ENCODE measurements around the gene GRHL1. TPM values are rescaled to one million over a fixed set of nuclear protein-coding genes. Genes with fewer than 3 reads are reported as not detected.

Gene GRHL1
- total and polyA plus RNA-seq, 2 experiments from 2014 or later = 0.32 to 0.45 TPM

GRCh38 chr2:10048501-10049171, 97.1 kb downstream of the GRHL1 start:
- in situ Hi-C loops (cut with MboI) = no loop called here
- Histone ChIP-seq H3K27ac (no peak overlapping the region), H2AFZ (no peak overlapping the region), H3K79me2 (ENCODE audit: insufficient read depth) (peaks cover 13% of the 10 kb centered on the region), H3K36me3 (ENCODE audit: low read depth) (peaks cover 22% of the 10 kb centered on the region), H3K27me3 (replicated peaks; ENCODE audit: insufficient read depth) (no peaks in the 10 kb centered on the region), H3K4me1 (ENCODE audit: insufficient read depth) (no peaks in the 10 kb centered on the region), H4K20me1 (ENCODE audit: insufficient read depth) (no peaks in the 10 kb centered on the region), H3K9ac (no peak overlapping the region), H3F3A (ENCODE audit: insufficient read depth) (peaks cover 15% of the 10 kb centered on the region; the same call in 1 of the 2 replicates), H3K9me2 (ENCODE audit: insufficient read depth) (no peaks in the 10 kb centered on the region), H3K4me3 (no peak overlapping the region), H3K9me3 (ENCODE audit: low read depth) (no peaks in the 10 kb centered on the region), H3K4me2 (ENCODE audit: unreplicated experiment) (no peak overlapping the region)
- WGBS, 2 experiments (ENCODE audit: low coverage in 1 of 2, low lambda C conversion rate in 2 of 2, missing lambda C conversion rate in 2 of 2) = 49 to 54% methylated on average over 10 of the region's 10 CpGs
- no peak for TF ChIP-seq EZH2phosphoT487 (IDR thresholded peaks at IDR 0.05; ENCODE audit: insufficient read depth, low read depth)
- peak; percentile 81 for DNase-seq

Other genes with a start within 250 kb of the GRHL1 start
- gene TAF1B, start 108.2 kb upstream of the GRHL1 start, total RNA-seq (2014; rRNA removed; shearing (Covaris generic)) = 9.0 and 27.0 TPM in 2 replicates
- 16.6 TPM in 2 replicates for gene TAF1B, start 108.2 kb upstream of the GRHL1 start, polyA plus RNA-seq (2016; fragmentation: Nextera tagmentation; extraction: Ambion mirVana)
- 5.8 and 6.6 TPM in 2 replicates for gene KLF11, start 91.9 kb downstream of the GRHL1 start, total RNA-seq (2014; rRNA removed; shearing (Covaris generic))
- 4.8 and 4.9 TPM in 2 replicates for gene KLF11, start 91.9 kb downstream of the GRHL1 start, polyA plus RNA-seq (2016; fragmentation: Nextera tagmentation; extraction: Ambion mirVana)
- 6.1 and 7.1 TPM in 2 replicates for gene CYS1, start 128.7 kb downstream of the GRHL1 start, total RNA-seq (2014; rRNA removed; shearing (Covaris generic))
- 2.8 and 3.1 TPM in 2 replicates for gene CYS1, start 128.7 kb downstream of the GRHL1 start, polyA plus RNA-seq (2016; fragmentation: Nextera tagmentation; extraction: Ambion mirVana)
- 17.6 and 23.5 TPM in 2 replicates for gene RRM2, start 171.0 kb downstream of the GRHL1 start, total RNA-seq (2014; rRNA removed; shearing (Covaris generic))
- 79.2 and 79.3 TPM in 2 replicates for gene RRM2, start 171.0 kb downstream of the GRHL1 start, polyA plus RNA-seq (2016; fragmentation: Nextera tagmentation; extraction: Ambion mirVana)

Data from GM23248 (cell line).